ENCODE data around the gene FBXO44. TPM values are rescaled to one million over a fixed set of nuclear protein-coding genes. Genes with fewer than 3 reads are reported as not detected.

FBXO44 gene
- total and polyA plus RNA-seq, 10 of the 15 experiments (the other 5 are each of a cell fraction or from before 2014, with no cell fraction given), result 0.77 to 22.4 (median 8.2) TPM

- DNase-seq (ENCODE audit: low read depth, low spot score), result no peak
- no peaks in the 10 kb centered on the region for H3K79me2 ChIP-seq (ENCODE audit: control insufficient read depth, insufficient read depth, low read length)
- no peak overlapping the region for H2AFZ ChIP-seq (ENCODE audit: control insufficient read depth, low read depth, low read length)
- intact Hi-C loops (cut with micrococcal nuclease; ENCODE audit: unreplicated experiment), result no loop called here
- no peaks in the 10 kb centered on the region; the same call in 1 of the 2 replicates for H3K4me1 ChIP-seq (ENCODE audit: control insufficient read depth, insufficient read depth, low read length)
- H3K27ac ChIP-seq (ENCODE audit: control insufficient read depth, insufficient read depth), result no peak overlapping the region
- 42% methylated on average over 9 of the region's 9 CpGs for WGBS (ENCODE audit: insufficient coverage, insufficient replicate concordance, low lambda C conversion rate, missing lambda C conversion rate)
- TF ChIP-seq RAD21 (IDR thresholded peaks at IDR 0.05; ENCODE audit: insufficient read depth, low read depth, low read length) (no peak), TAF1 (IDR thresholded peaks at IDR 0.05; ENCODE audit: borderline replicate concordance, low read depth, low read length) (no peak), CBX3 (IDR thresholded peaks at IDR 0.05; ENCODE audit: borderline replicate concordance, low read depth) (no peak), YY1 (IDR thresholded peaks at IDR 0.05; ENCODE audit: low read depth, low read length) (no peak), HDAC2 (IDR thresholded peaks at IDR 0.05) (no peak), KAT2A (conservative IDR thresholded peaks at IDR 0.05; ENCODE audit: control insufficient read depth, low read depth, low read length) (no peak), ATF7 (IDR thresholded peaks at IDR 0.05; ENCODE audit: low read depth) (no peak), ZBTB4 (CRISPR knock-in tag; IDR thresholded peaks at IDR 0.05) (no peak), MXI1 (IDR thresholded peaks at IDR 0.05; ENCODE audit: low read depth, low read length) (no peak), BCL11A (IDR thresholded peaks at IDR 0.05; ENCODE audit: low read depth, low read length) (no peak)
- TF ChIP-seq, protein P1, sequence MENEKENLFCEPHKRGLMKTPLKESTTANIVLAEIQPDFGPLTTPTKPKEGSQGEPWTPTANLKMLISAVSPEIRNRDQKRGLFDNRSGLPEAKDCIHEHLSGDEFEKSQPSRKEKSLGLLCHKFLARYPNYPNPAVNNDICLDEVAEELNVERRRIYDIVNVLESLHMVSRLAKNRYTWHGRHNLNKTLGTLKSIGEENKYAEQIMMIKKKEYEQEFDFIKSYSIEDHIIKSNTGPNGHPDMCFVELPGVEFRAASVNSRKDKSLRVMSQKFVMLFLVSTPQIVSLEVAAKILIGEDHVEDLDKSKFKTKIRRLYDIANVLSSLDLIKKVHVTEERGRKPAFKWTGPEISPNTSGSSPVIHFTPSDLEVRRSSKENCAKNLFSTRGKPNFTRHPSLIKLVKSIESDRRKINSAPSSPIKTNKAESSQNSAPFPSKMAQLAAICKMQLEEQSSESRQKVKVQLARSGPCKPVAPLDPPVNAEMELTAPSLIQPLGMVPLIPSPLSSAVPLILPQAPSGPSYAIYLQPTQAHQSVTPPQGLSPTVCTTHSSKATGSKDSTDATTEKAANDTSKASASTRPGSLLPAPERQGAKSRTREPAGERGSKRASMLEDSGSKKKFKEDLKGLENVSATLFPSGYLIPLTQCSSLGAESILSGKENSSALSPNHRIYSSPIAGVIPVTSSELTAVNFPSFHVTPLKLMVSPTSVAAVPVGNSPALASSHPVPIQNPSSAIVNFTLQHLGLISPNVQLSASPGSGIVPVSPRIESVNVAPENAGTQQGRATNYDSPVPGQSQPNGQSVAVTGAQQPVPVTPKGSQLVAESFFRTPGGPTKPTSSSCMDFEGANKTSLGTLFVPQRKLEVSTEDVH (IDR thresholded peaks at IDR 0.05; ENCODE audit: low read depth, partially characterized antibody), result no peak
- TF ChIP-seq, protein P2, sequence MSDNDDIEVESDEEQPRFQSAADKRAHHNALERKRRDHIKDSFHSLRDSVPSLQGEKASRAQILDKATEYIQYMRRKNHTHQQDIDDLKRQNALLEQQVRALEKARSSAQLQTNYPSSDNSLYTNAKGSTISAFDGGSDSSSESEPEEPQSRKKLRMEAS (IDR thresholded peaks at IDR 0.05; ENCODE audit: low read depth, low read length), result no peak
- CTCF ChIA-PET, result interaction anchor here (1.0 to 1.4 kb wide), 2 partner anchors 16 to 42 kb away, joined by 3 read pairs; partner anchors contain the start of gene FBXO6
- no peak overlapping the region for H3K9ac ChIP-seq (ENCODE audit: control insufficient read depth, insufficient read depth, low read length)
- RAD21 ChIA-PET (ENCODE audit: unreplicated experiment), result no interaction called here
- no peaks in the 10 kb centered on the region for H4K20me1 ChIP-seq (ENCODE audit: control insufficient read depth, insufficient read depth)
- no peaks in the 10 kb centered on the region for H3K36me3 ChIP-seq (ENCODE audit: control insufficient read depth in 2 of 2, insufficient read depth in 2 of 2, low read length in 1 of 2)
- ATAC-seq, result no peak
- H3K4me2 ChIP-seq (ENCODE audit: control insufficient read depth, insufficient read depth), result no peak overlapping the region
- no TSS peak for BruUV-seq (replicated peaks)
- POLR2A ChIA-PET, result no interaction called here
- SMC1A ChIA-PET (ENCODE audit: uncharacterized antibody, unreplicated experiment), result no interaction called here
- peaks cover 2 to 7% of the 10 kb centered on the region in 2 experiments for H3K27me3 ChIP-seq (replicated peaks in 1 of 2; ENCODE audit: control insufficient read depth in 2 of 2, insufficient read depth in 2 of 2, low read length in 1 of 2)
- no peak overlapping the region for H3K4me3 ChIP-seq
- H3K9me3 ChIP-seq (replicated peaks; ENCODE audit: control insufficient read depth, insufficient read depth, low read length), result no peaks in the 10 kb centered on the region
- in situ Hi-C loops (cut with MboI), result no loop called here
- no peak for FAIRE-seq
These were observed 50.9 kb downstream of the FBXO44 start for GRCh38 chr1:11705596-11705995.

All from GM12878 (cell line).